WI38 (cell line): ENCODE data around the gene PRTN3.

ENCODE experiments used
- H3K4me3 ChIP-seq: 2 replicates; pipeline ENCODE4 v1.5.1; 2011; ENCODE audit warnings: low read depth, mild to moderate bottlenecking, control low read depth, low read length
- TF ChIP-seq, protein P1 (sequence below): IDR thresholded peaks from 2 replicates; pipeline ENCODE4 v1.5.1; 2012; ENCODE audit warnings: low read depth, mild to moderate bottlenecking, control low read depth, low read length

PRTN3 gene

DNA sequence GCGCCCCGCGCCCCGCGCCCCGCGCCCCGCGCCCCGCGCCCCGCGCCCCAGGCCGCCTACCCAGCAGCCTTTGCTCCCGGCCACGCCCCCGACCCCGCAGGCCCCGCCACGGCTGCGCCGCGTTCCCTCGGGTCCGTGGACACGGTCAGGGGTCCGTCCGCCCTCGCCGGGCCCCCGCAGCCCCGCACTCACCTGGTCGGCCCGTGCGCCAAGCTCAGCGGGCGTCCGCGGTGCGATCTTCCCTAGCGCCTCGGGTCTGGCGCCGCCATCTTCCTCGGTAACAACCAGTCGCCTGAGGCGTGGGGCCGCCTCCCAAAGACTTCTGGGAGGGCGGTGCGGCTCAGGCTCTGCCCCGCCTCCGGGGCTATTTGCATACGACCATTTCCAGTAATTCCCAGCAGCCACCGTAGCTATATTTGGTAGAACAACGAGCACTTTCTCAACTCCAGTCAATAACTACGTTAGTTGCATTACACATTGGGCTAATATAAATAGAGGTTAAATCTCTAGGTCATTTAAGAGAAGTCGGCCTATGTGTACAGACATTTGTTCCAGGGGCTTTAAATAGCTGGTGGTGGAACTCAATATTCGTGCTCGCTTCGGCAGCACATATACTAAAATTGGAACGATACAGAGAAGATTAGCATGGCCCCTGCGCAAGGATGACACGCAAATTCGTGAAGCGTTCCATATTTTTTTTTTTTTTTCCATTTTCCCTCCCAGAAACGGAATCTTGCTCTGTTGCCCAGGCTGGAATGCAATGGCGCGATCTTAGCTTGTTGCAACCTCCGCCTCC, 52.3 kb downstream of the PRTN3 start, which contains the start of the genes MED16 and RNU6-9:
TSS of gene MED16 (minus strand) at position 294 of the 796 bp plus-strand sequence. CDS start 2,056 bp downstream, outside the sequence.
TSS of gene RNU6-9 (plus strand) at position 591 of the 796 bp plus-strand sequence.
- H3K4me3 ChIP-seq: peak within 1 kb of the TSS; percentile 81
- TF ChIP-seq, protein P1, sequence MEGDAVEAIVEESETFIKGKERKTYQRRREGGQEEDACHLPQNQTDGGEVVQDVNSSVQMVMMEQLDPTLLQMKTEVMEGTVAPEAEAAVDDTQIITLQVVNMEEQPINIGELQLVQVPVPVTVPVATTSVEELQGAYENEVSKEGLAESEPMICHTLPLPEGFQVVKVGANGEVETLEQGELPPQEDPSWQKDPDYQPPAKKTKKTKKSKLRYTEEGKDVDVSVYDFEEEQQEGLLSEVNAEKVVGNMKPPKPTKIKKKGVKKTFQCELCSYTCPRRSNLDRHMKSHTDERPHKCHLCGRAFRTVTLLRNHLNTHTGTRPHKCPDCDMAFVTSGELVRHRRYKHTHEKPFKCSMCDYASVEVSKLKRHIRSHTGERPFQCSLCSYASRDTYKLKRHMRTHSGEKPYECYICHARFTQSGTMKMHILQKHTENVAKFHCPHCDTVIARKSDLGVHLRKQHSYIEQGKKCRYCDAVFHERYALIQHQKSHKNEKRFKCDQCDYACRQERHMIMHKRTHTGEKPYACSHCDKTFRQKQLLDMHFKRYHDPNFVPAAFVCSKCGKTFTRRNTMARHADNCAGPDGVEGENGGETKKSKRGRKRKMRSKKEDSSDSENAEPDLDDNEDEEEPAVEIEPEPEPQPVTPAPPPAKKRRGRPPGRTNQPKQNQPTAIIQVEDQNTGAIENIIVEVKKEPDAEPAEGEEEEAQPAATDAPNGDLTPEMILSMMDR: no peak

DNA sequence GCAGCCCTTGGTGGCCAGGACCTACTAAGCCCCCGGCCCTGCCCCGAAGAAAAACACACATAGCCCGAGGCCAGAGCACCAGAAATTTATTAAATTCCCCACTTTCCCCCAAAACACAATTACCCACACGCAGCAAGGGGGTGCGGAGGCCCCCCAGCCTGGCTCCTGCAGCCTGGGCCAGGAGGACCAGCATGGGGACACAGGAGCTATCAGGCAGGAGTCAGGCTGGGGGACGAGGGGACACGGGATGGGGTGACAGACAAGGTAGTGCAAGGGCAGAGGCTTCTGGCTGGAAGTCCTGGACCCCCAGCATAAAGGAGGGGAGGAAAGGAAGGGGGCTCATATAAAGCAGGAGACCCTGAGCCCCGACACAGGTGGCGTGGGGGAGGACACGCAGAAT, 55.6 kb downstream of the PRTN3 start:
- no peak overlapping the region for H3K4me3 ChIP-seq
- TF ChIP-seq, protein P1: no peak

DNA sequence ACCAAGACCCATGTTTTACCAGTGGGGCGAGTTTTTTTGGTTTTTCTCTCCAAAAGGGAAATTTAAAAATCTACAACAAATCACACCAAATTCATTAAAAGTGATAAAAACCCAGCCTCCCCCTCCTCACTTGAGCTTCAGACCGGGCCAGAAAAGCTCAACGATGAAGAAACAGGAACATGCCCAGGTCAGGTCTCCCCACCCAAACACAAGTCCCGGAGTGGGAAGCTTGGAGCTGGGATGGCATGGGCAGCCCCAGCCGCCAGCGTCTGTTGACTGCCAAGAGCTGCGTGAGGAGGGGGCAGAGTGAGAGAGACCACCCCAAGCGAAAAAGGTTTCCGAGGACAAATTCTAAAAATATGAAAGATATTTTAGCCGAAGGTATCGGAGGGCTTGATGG, 56.2 kb downstream of the PRTN3 start:
- no peak overlapping the region for H3K4me3 ChIP-seq
- TF ChIP-seq, protein P1: no peak

DNA sequence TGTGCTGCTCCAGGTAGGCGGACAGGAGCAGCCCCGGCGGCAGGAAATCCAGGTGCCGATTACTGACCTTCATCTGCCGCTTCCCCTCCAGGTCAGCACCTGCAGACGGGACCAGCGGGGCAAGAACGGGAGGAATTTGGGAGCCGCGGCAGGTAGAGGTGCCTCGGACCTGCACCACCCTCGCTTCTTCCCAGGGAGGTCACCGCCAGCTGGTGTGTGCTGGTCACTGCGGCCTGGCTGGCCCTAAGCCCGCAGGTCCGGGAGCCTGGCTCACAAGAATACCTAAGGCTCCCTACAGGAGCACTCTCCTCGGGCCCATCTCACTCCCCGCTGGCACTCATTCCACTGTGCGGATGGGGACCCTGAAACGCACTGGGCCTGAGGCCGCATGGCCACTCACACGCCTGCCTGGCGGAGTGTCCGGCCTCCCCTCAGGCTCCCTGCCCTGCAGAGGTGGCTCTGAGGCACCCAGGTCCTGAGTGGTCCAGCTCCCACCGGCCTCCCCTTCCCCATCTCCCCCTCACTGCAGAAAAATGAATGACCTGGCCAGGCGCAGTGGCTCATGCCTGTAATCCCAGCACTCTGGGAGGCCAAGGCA, 56.7 kb downstream of the PRTN3 start:
- TF ChIP-seq, protein P1: no peak
- H3K4me3 ChIP-seq: no peak overlapping the region
